ENCODE measurements around the gene ASGR1. TPM values are rescaled to one million over a fixed set of nuclear protein-coding genes. Genes with fewer than 3 reads are reported as not detected.
"Not testable (repeated sequence)": the region's sequence is repeated elsewhere in the genome, so short reads cannot be mapped to it uniquely, and the experiment has no call there.

The ASGR1 gene
- total and polyA plus RNA-seq, 4 donors = 127 to 728 (median 471) TPM

DNA sequence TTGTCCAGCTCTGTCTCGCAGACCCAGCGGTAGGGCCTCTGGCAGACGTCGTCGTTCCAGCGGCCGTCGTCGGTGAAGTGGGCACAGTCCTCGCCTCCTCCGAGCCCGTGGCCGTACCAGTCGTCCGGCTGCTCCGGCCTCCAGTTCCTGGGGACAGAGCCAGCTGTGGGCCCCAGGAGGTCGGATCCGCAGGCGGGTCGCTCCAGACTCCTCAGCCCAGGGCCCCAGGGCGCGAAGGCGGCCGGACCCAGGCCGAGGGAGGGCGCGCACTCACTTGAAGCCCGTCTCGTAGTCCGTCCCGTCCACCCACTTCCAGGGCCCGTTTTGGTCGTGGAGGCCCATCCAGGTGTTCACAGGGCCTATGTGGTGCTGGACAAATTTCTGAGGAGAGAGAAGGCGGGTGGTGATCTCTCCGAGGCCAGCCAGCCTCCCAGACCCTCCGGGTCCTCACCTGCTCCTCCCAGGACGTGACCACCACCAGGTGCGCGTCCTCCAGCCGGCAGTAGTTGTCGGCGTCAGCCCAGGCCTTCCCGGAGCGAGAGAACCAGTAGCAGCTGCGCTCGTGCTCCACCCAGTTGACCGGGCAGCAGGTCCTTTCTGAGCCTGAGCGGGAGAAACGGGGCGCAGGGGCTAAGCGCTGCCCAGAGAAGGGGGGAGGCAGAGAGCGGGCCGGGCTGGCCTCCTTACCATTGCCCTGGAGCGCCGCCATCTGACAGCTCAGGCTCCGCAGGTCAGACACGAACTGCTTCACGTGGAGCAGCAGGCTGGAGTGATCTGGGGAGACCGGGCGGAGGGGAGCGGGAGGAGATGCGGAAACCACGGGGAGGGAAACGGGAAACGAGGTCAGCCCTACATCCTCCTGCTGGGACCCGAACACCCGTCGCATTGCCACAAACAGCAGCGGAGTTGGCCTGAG lies 5.2 kb downstream of the ASGR1 start:
- peak overlapping the region in 1 of 3 donors; percentile 15 for H3K4me3 ChIP-seq (ENCODE audit: low read depth in 1 of 3, low read length in 3 of 3)
- peaks cover 9 to 57% (median 35%) of the 10 kb centered on the region in 4 donors for H3K4me1 ChIP-seq (ENCODE audit: control insufficient read depth in 4 of 4, insufficient read depth in 4 of 4, low read length in 3 of 4)

GRCh38 chr17:7172522-7173191 lies 6.5 kb downstream of the ASGR1 start:
- Histone ChIP-seq H3K36me3 (ENCODE audit: control insufficient read depth in 4 of 4, insufficient read depth in 3 of 4, low read depth in 1 of 4, low read length in 3 of 4) (peaks cover 0 to 19% (median 0%) of the 10 kb centered on the region in 4 donors), H3K4me1 (ENCODE audit: control insufficient read depth in 4 of 4, insufficient read depth in 4 of 4, low read length in 3 of 4) (peaks cover 12 to 66% (median 41%) of the 10 kb centered on the region in 4 donors)
- WGBS = 79% methylated on average over 18 of the region's 18 CpGs
- H3K4me3 ChIP-seq (ENCODE audit: low read depth in 1 of 3, low read length in 3 of 3); H3K9ac ChIP-seq (ENCODE audit: low read depth in 1 of 2, low read length in 2 of 2); DNase-seq (ENCODE audit: low spot score); H3K27ac ChIP-seq (ENCODE audit: low read depth in 1 of 2, low read length in 2 of 2); H3K9me3 ChIP-seq (ENCODE audit: control insufficient read depth in 4 of 4, low read length in 3 of 4); H3K27me3 ChIP-seq (ENCODE audit: control insufficient read depth in 4 of 4, insufficient read depth in 4 of 4, low read length in 3 of 4): not testable (repeated sequence)

More for the DNA sequence above, 5.2 kb downstream of the ASGR1 start:
- TF ChIP-seq TAF1 (conservative IDR thresholded peaks at IDR 0.05) (no peak), YY1 (IDR thresholded peaks at IDR 0.05) (peak; percentile 33), MAX (IDR thresholded peaks at IDR 0.05) (peak; percentile 55), RAD21 (IDR thresholded peaks at IDR 0.05) (peak; percentile 29 to 54)
- DNase-seq (ENCODE audit: low spot score) = peak; percentile 47
- Histone ChIP-seq H3K27me3 (ENCODE audit: control insufficient read depth in 4 of 4, insufficient read depth in 4 of 4, low read length in 3 of 4) (no peaks in the 10 kb centered on the region), H3K36me3 (ENCODE audit: control insufficient read depth in 4 of 4, insufficient read depth in 3 of 4, low read depth in 1 of 4, low read length in 3 of 4) (peaks cover 0 to 19% (median 0%) of the 10 kb centered on the region in 4 donors), H3K27ac (ENCODE audit: low read depth in 1 of 2, low read length in 2 of 2) (peak overlapping the region in 1 of 2 donors; percentile 4), H3K9ac (ENCODE audit: low read depth in 1 of 2, low read length in 2 of 2) (no peak overlapping the region), H3K9me3 (ENCODE audit: control insufficient read depth in 4 of 4, low read length in 3 of 4) (no peaks in the 10 kb centered on the region)
- 44% methylated on average over 69 of the region's 69 CpGs for WGBS

DNA sequence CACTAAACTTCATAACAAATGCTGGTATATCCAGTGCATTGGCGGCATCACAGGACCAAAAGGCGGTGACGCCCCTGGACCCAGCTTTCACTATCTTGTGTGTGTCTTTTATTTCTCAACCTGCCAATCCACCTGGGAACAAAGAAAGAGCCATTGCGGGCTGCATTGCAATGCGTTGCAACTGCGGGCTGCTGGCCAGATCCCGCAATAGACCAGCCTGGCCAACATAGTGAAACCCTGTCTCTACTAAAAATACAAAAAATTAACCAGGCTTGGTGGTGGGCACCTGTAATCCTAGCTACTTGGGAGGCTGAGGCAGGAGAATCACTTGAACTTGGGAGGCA lies 9.6 kb downstream of the ASGR1 start:
- not testable (repeated sequence) for DNase-seq (ENCODE audit: low spot score); H3K9me3 ChIP-seq (ENCODE audit: control insufficient read depth in 4 of 4, low read length in 3 of 4); H3K4me3 ChIP-seq (ENCODE audit: low read depth in 1 of 3, low read length in 3 of 3); H3K9ac ChIP-seq (ENCODE audit: low read depth in 1 of 2, low read length in 2 of 2); H3K36me3 ChIP-seq (ENCODE audit: control insufficient read depth in 4 of 4, insufficient read depth in 3 of 4, low read depth in 1 of 4, low read length in 3 of 4); H3K27me3 ChIP-seq (ENCODE audit: control insufficient read depth in 4 of 4, insufficient read depth in 4 of 4, low read length in 3 of 4)
- Histone ChIP-seq H3K4me1 (ENCODE audit: control insufficient read depth in 4 of 4, insufficient read depth in 4 of 4, low read length in 3 of 4) (peaks cover 13 to 54% (median 34%) of the 10 kb centered on the region in 4 donors), H3K27ac (ENCODE audit: low read depth in 1 of 2, low read length in 2 of 2) (peak overlapping the region in 1 of 2 donors; percentile 3)
- WGBS = 67% methylated on average over 7 of the region's 7 CpGs

DNA sequence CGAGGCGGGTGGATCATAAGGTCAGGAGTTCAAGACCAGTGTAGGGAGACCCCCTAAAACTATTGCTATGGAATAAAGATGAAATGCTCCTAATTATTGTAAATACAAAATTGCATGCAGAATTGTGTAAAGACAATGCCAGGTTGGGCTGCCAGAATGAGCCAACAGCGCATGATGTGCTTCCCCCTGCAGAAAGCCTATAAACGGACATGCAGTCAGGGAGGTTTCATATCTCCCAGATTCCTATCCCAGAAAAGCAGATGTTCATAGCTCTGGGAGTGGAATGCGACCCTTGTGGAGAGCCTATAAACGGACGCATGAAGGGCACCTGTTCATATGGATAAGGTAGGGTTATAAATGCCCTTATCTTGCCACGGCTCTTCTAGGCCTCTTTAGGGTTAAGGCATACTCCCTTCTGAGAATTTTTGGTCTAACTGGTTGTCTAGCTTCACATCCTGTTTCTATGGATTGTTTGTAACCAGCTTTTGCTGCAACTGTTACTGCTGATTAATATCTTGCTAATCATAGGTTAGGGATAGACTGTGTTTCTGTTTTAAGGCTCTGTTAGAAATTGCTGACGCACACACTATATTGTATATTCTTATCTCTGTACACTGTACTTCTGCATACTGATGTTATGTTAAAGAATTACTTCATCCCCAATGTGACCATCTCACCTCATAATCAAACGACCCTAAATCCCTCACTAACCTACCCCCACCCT lies 10.2 kb downstream of the ASGR1 start:
- H3K9me3 ChIP-seq (ENCODE audit: control insufficient read depth in 4 of 4, low read length in 3 of 4); H3K4me3 ChIP-seq (ENCODE audit: low read depth in 1 of 3, low read length in 3 of 3); H3K9ac ChIP-seq (ENCODE audit: low read depth in 1 of 2, low read length in 2 of 2); DNase-seq (ENCODE audit: low spot score); H3K27me3 ChIP-seq (ENCODE audit: control insufficient read depth in 4 of 4, insufficient read depth in 4 of 4, low read length in 3 of 4); H3K36me3 ChIP-seq (ENCODE audit: control insufficient read depth in 4 of 4, insufficient read depth in 3 of 4, low read depth in 1 of 4, low read length in 3 of 4): not testable (repeated sequence)
- H3K4me1 ChIP-seq (ENCODE audit: control insufficient read depth in 4 of 4, insufficient read depth in 4 of 4, low read length in 3 of 4) = peaks cover 13 to 50% (median 31%) of the 10 kb centered on the region in 4 donors
- H3K27ac ChIP-seq (ENCODE audit: low read depth in 1 of 2, low read length in 2 of 2) = peak overlapping the region; percentile 69 to 81
- 85% methylated on average over 10 of the region's 10 CpGs for WGBS
